Spleen (tissue), 11 donors: ENCODE measurements around the gene DPP4. TPM values are rescaled to one million over a fixed set of nuclear protein-coding genes. Genes with fewer than 3 reads are reported as not detected.
A peak's percentile ranks its signal among the peaks of the same experiment; 100 is the strongest.

Experiments used
- DNase-seq: peaks from one replicate; pipeline ENCODE4 v3.0.0-alpha.2; 2020
- H3K27ac ChIP-seq, 8 donors: fragments of 200-600 bp; sonication (generic) in 7 of 8; 1 replicate in 4 of 8; 2 replicates in 4 of 8; pipeline versions ENCODE4 v1.5.0 to v1.8.0; 2016 to 2021; ENCODE audit warnings: inconsistent platforms in 4 of 8, mild to moderate bottlenecking in 4 of 8, moderate library complexity in 1 of 8
- H3K27me3 ChIP-seq, 7 donors: fragments of 200-600 bp; sonication (generic) in 6 of 7; replicated peaks in 1 of 7; 1 replicate in 4 of 7; 2 replicates in 3 of 7; pipeline versions ENCODE4 v1.5.0 to v1.8.0; 2016 to 2021; ENCODE audit warnings: inconsistent platforms in 3 of 7, mild to moderate bottlenecking in 1 of 7
- H3K36me3 ChIP-seq, 6 donors: fragments of 200-600 bp; sonication (generic) in 5 of 6; 1 replicate in 4 of 6; 2 replicates in 2 of 6; pipeline versions ENCODE4 v1.5.0 to v1.8.0; 2016 to 2021; ENCODE audit warnings: inconsistent platforms in 2 of 6
- H3K4me1 ChIP-seq, 6 donors: fragments of 200-600 bp; sonication (generic) in 5 of 6; 1 replicate in 3 of 6; 2 replicates in 3 of 6; pipeline versions ENCODE4 v1.5.0 to v1.8.0; 2016 to 2021; ENCODE audit warnings: inconsistent platforms in 3 of 6
- H3K4me3 ChIP-seq, 8 donors: fragments of 200-600 bp; sonication (generic) in 7 of 8; 1 replicate in 4 of 8; 2 replicates in 4 of 8; pipeline versions ENCODE4 v1.5.0 to v1.8.0; 2016 to 2021; ENCODE audit warnings: inconsistent platforms in 4 of 8, mild to moderate bottlenecking in 4 of 8, moderate library complexity in 2 of 8
- H3K9me3 ChIP-seq, 8 donors: fragments of 200-600 bp; sonication (generic) in 7 of 8; 1 replicate in 4 of 8; 2 replicates in 4 of 8; pipeline versions ENCODE4 v1.5.0 to v1.8.0; 2016 to 2021; ENCODE audit warnings: inconsistent platforms in 4 of 8
- POLR2A ChIP-seq, 3 donors: fragments of 450-650 bp; IDR thresholded peaks; one replicate each; pipeline ENCODE4 v1.5.1; 2017; ENCODE audit warnings: antibody characterized with exemption in 3 of 3, mild to moderate bottlenecking in 1 of 3
- POLR2AphosphoS5 ChIP-seq, 3 donors: sonication (generic); formaldehyde crosslinking; IDR thresholded peaks; one replicate each; pipeline ENCODE4 v1.5.1; 2017; ENCODE audit warnings: antibody characterized with exemption in 3 of 3
- WGBS, 5 donors: extraction: QIAGEN DNeasy Blood & Tissue Kit in 3 of 5; methylation state at CpG; one replicate each; pipeline versions ENCODE4 v1.1.5 to v1.1.7; 2013 to 2018; 5-methylcytosine and 5-hydroxymethylcytosine counted together
- intact Hi-C: fragments of 100-400 bp; cut with DNase I; formaldehyde crosslinking; loops from one replicate; pipeline ENCODE4 v1.15.0; 2023; ENCODE audit warnings: low total_unique reads
- polyA plus RNA-seq, 3 donors: library from polyadenylated mRNA; stranded (reverse); fragments of 200-250 nt; gene quantifications; one replicate each; pipeline ENCODE4 v1.2.1, GENCODE V29; 2013
- total RNA-seq, 7 donors: library from RNA; depleted of rRNA in 3 of 7; stranded (reverse); fragments of >200 nt in 3 of 7; fragmentation: NEBNext Ultra II Directional in 4 of 7; extraction: Animal tissue kit (Norgen Biotek cat#: 25700) in 4 of 7; gene quantifications; one replicate each; pipeline versions ENCODE4 v1.1.0 to v1.2.1, GENCODE V29; 2016 to 2021
- TF ChIP-seq, protein P1 (sequence below), 11 experiments: fragments of 200-600 bp in 7 of 11; fragments of 450-650 bp in 4 of 11; sonication (generic) in 4 of 11; IDR thresholded peaks in 8 of 11; conservative IDR thresholded peaks in 3 of 11; 1 replicate in 7 of 11; 2 replicates in 4 of 11; pipeline versions ENCODE4 v1.4.0 to v1.8.0; 2016 to 2021; ENCODE audit warnings: antibody characterized with exemption in 11 of 11, inconsistent platforms in 4 of 11, mild to moderate bottlenecking in 1 of 11
- donor health status: healthy with polysubstance abuse.
- donor health status: DM: no; HTN: no; CAD: no; lungs with moderate emphysema.
- donor health status: DM: no; HTN: no; CAD: no.
- donor health status: Bipolar disorder and iron deficiency.
- donor health status: healthy.
- donor health status: DM: no; HTN: no; CAD: no.
- donor health status: DM: yes; HTN: yes; CAD: no.

The DPP4 gene
- total and polyA plus RNA-seq, 10 donors: 1.3 to 28.6 (median 18.4) TPM

DNA sequence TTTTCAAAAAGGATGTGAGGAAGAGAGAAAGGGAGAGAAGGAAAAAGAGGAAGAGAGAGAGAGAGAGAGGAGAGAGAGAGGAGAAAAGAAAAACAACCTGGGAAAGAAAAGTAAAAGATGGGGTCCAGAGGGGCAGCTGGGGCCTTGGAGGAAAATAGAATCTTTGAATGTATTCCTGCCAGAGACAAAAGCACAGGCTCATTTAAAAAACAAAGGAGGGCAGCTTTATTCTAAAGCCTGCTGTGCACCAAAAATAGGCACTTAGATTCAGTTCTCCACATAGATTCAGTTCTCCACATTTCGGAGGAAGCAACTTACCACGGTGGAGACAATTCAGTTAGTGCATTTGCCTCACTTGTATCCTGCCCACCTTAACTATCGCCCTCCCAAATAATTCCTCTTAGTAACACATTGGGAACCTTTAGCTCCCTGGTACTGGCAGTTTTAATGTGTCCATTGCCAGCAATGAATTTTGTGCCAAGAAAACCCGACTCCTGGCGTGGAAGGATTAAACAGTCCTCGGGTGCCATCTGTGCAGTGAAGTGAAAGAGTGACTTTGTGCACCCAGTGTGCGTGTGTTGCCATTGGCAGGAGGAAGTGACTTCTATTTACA, 71.3 kb downstream of the DPP4 start:
- peaks cover 0 to 12% (median 0%) of the 10 kb centered on the region in 6 donors for H3K36me3 ChIP-seq

DNA sequence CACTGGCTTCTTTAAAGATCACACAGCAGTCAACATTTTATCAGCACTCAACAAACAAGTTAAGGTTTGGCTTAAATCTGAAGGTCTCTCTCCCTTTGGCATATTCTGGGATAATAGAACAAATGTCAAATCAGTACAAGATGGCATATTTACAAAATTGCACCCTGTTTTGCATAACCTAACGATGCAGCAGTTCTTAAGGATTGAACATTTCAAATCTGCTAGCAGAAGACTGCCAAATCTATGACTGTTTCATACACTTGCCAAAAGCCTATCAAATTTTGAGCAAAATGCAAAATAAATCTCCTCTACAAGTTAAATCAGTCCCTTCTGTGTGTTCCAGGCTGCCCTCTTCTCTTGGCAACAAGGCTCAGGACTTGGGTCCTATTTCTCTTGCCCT, 73.6 kb downstream of the DPP4 start:
- no peak for DNase-seq
- Histone ChIP-seq H3K36me3 (peaks cover 0 to 12% (median 0%) of the 10 kb centered on the region in 6 donors), H3K27ac (no peak overlapping the region), H3K4me3 (no peak overlapping the region), H3K9me3 (no peaks in the 10 kb centered on the region), H3K27me3 (no peaks in the 10 kb centered on the region), H3K4me1 (peaks cover 0 to 16% (median under 1%) of the 10 kb centered on the region in 6 donors)
- TF ChIP-seq, protein P1, sequence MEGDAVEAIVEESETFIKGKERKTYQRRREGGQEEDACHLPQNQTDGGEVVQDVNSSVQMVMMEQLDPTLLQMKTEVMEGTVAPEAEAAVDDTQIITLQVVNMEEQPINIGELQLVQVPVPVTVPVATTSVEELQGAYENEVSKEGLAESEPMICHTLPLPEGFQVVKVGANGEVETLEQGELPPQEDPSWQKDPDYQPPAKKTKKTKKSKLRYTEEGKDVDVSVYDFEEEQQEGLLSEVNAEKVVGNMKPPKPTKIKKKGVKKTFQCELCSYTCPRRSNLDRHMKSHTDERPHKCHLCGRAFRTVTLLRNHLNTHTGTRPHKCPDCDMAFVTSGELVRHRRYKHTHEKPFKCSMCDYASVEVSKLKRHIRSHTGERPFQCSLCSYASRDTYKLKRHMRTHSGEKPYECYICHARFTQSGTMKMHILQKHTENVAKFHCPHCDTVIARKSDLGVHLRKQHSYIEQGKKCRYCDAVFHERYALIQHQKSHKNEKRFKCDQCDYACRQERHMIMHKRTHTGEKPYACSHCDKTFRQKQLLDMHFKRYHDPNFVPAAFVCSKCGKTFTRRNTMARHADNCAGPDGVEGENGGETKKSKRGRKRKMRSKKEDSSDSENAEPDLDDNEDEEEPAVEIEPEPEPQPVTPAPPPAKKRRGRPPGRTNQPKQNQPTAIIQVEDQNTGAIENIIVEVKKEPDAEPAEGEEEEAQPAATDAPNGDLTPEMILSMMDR (IDR thresholded peaks at IDR 0.05 in 8 of 11, conservative IDR thresholded peaks at IDR 0.05 in 3 of 11): no peak
- TF ChIP-seq POLR2AphosphoS5 (IDR thresholded peaks at IDR 0.05) (no peak), POLR2A (IDR thresholded peaks at IDR 0.05) (no peak)
- WGBS, 5 donors: 68 to 86% (median 81%) methylated on average over 1 of the region's 1 CpG
- intact Hi-C loops: no loop called here

More for the DNA sequence above, 71.3 kb downstream of the DPP4 start:
- peaks cover 0 to 7% (median 0%) of the 10 kb centered on the region in 6 donors for H3K4me1 ChIP-seq
- H3K27ac ChIP-seq: no peak overlapping the region
- 76 to 83% (median 79%) methylated on average over 7 of the region's 7 CpGs for WGBS, 5 donors
- TF ChIP-seq POLR2A (IDR thresholded peaks at IDR 0.05): no peak
- TF ChIP-seq, protein P1 (IDR thresholded peaks at IDR 0.05 in 8 of 11, conservative IDR thresholded peaks at IDR 0.05 in 3 of 11): no peak
- TF ChIP-seq POLR2AphosphoS5 (IDR thresholded peaks at IDR 0.05): no peak
- no peak overlapping the region for H3K4me3 ChIP-seq
- DNase-seq: no peak
- intact Hi-C loops: no loop called here
- no peaks in the 10 kb centered on the region for H3K27me3 ChIP-seq
- no peaks in the 10 kb centered on the region for H3K9me3 ChIP-seq

DNA sequence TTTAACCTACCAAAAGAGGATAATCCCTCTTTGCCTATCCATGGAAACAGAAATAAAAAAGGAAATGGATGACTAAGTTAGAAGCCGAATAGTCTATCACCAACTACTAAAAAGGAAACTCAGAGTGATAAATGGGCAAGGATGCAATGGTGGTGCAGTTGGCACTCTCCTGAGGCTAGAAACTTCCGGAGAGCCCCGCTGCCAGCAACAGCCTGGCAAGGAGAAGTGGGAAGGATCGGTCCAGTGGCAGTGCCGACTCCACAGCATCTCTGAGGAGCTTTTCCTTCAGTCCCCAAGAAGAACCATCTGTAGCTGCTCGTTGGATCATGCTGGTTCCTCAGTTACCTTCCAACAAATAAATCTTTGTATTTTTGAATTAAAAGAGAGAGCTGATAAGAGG, 74.7 kb downstream of the DPP4 start:
- WGBS, 5 donors: 29 to 69% (median 40%) methylated on average over 6 of the region's 6 CpGs
- intact Hi-C loops: no loop called here
- Histone ChIP-seq H3K9me3 (no peaks in the 10 kb centered on the region), H3K4me3 (no peak overlapping the region), H3K36me3 (peaks cover 0 to 4% (median 0%) of the 10 kb centered on the region in 6 donors), H3K27me3 (no peaks in the 10 kb centered on the region), H3K27ac (peak overlapping the region in 6 of 8 donors; percentile 6 to 66 (median 50)), H3K4me1 (peaks cover 0 to 22% (median 5%) of the 10 kb centered on the region in 6 donors)
- DNase-seq: no peak
- TF ChIP-seq POLR2A (IDR thresholded peaks at IDR 0.05) (no peak), POLR2AphosphoS5 (IDR thresholded peaks at IDR 0.05) (no peak)
- TF ChIP-seq, protein P1 (IDR thresholded peaks at IDR 0.05 in 8 of 11, conservative IDR thresholded peaks at IDR 0.05 in 3 of 11): no peak

DNA sequence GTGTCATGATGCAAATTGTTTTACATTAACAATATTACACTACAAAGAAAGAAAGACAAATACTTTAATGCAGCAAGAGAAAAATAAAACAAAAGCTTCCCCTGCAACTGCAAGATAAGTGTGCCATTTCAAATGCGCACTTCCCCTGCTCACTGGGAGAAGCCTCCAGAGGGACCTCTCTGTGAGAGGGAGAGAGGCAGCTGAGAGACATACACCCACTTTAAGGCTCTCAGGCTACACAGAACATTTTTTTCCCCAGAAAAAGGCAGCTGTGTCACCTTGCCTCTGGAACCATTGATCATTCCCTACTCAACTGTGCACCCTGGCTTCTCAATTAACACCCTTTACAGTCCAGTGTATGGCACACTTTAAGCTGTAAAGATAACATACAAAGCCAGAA, 75.2 kb downstream of the DPP4 start:
- TF ChIP-seq POLR2AphosphoS5 (IDR thresholded peaks at IDR 0.05): no peak
- no peak for TF ChIP-seq POLR2A (IDR thresholded peaks at IDR 0.05)
- TF ChIP-seq, protein P1 (IDR thresholded peaks at IDR 0.05 in 8 of 11, conservative IDR thresholded peaks at IDR 0.05 in 3 of 11): no peak
- Histone ChIP-seq H3K27me3 (no peaks in the 10 kb centered on the region), H3K27ac (peak overlapping the region in 5 of 8 donors; percentile 46 to 66 (median 54)), H3K36me3 (peaks cover 0 to under 1% (median 0%) of the 10 kb centered on the region in 6 donors), H3K9me3 (no peaks in the 10 kb centered on the region), H3K4me3 (no peak overlapping the region), H3K4me1 (peaks cover 0 to 27% (median 5%) of the 10 kb centered on the region in 6 donors)
- intact Hi-C loops: no loop called here
- WGBS, 5 donors: 84 to 96% (median 92%) methylated on average over 1 of the region's 1 CpG
- no peak for DNase-seq
